ENCODE results near the gene UBE4A. TPM values are rescaled to one million over a fixed set of nuclear protein-coding genes. Genes with fewer than 3 reads are reported as not detected.

The UBE4A gene
- total and polyA plus RNA-seq, 9 of the 15 experiments (the other 6 are each of a cell fraction or from before 2014, with no cell fraction given): 13.5 to 45.2 (median 26.8) TPM

DNA sequence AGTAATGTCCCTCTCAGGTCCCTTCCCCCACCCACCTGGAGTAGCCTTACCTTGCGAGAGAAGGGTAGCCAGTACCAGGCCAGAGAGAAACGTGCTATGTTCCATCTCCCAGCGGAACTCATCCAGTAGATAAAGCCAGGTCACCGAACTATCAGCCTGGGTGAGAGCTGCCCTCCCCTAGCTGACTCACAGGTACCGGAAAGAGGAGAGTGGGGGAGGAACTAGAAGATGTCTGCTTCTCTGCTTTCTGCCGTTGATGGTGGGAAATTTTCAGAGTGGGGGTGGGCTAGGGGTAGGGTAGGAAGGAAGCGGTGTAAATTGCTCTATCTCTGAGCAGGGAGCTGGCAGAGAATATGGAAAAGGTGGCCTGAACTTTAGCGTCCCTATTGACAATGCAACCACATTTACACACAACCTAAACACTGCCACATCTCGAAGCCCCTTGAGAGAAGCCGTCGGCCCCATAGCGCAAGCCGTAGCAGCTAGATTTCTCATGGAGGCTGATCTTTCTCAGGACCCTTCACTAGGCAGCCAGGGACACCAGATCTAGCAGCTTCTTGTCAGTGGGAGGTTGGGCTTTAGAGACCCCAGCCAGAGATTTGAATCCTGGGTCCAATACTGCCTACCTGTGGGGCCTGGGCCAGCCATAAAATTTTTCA, 16.8 kb upstream of the UBE4A start, which contains the start of gene CD3D:
Gene CD3D, minus strand, starts transcription at position 203 of the 659 bp plus-strand sequence. Its CDS starts 98 bp downstream, at position 105.
- ChIA-PET CTCF (ENCODE audit: low intra/inter-chr PET ratio) (no interaction called here), POLR2A (interaction anchor here (0.6 to 2.5 kb wide), 4 partner anchors 8 to 106 kb away, joined by 3 to 7 read pairs (median 4); no protein-coding TSS in a partner anchor)
- H3K4me3 ChIP-seq: peak within 1 kb of the TSS; percentile 18; the same call in 1 of the 2 replicates
- peak within 1 kb of the TSS; percentile 51; the same call in 2 of the 3 replicates for H3K27ac ChIP-seq (ENCODE audit: extremely low read depth, low read depth, low read length)
- peak within 1 kb of the TSS; percentile 74 for H3K4me2 ChIP-seq (ENCODE audit: insufficient read depth, low read length)
- H4K20me1 ChIP-seq (replicated peaks; ENCODE audit: control insufficient read depth, insufficient read depth, low read length): no peaks in the 10 kb centered on the region
- peak; percentile 94 for FAIRE-seq
- H3K9me3 ChIP-seq (replicated peaks; ENCODE audit: control insufficient read depth, insufficient read depth, low read depth, low read length): no peaks in the 10 kb centered on the region
- H3K9me1 ChIP-seq (ENCODE audit: control insufficient read depth, insufficient read depth, low read length): no peaks in the 10 kb centered on the region
- peak within 1 kb of the TSS in 1 of 2 experiments; percentile 17; a peak in 1 of 4 replicates for H3K9ac ChIP-seq (ENCODE audit: insufficient read depth in 1 of 2, low read depth in 2 of 2, low read length in 2 of 2)
- no peaks in the 10 kb centered on the region for H3K27me3 ChIP-seq (ENCODE audit: control insufficient read depth in 2 of 2, insufficient read depth in 2 of 2, low read length in 2 of 2)
- WGBS (ENCODE audit: insufficient coverage, low coverage, missing lambda C conversion rate): 20% methylated on average over 12 of the region's 13 CpGs
- in situ Hi-C loops (cut with MboI) (no loop called here), intact Hi-C loops (cut with micrococcal nuclease) (no loop called here)
- no TSS peak for BruUV-seq (replicated peaks)
- peak within 1 kb of the TSS; percentile 91 for H2AFZ ChIP-seq (ENCODE audit: low read depth, low read length)
- H3K36me3 ChIP-seq (ENCODE audit: control insufficient read depth, insufficient read depth, low read length): no peaks in the 10 kb centered on the region
- peak; percentile 83 for ATAC-seq
- H3K79me2 ChIP-seq (ENCODE audit: control insufficient read depth, insufficient read depth, low read length): peaks cover 8% of the 10 kb centered on the region; the same call in 2 of the 3 replicates
- DNase-seq (ENCODE audit: extremely low read depth in 1 of 4, low spot score in 3 of 4): peak; percentile 64 to 84 (median 74)
- peaks cover 12 to 48% of the 10 kb centered on the region in 2 experiments for H3K4me1 ChIP-seq (replicated peaks in 1 of 2; ENCODE audit: control insufficient read depth in 2 of 2, insufficient read depth in 2 of 2, low read length in 2 of 2)
- TF ChIP-seq ZNF274 (IDR thresholded peaks at IDR 0.05; ENCODE audit: borderline replicate concordance, low read depth, low read length): no peak
- no peak for TF ChIP-seq SRSF9 (IDR thresholded peaks at IDR 0.05; ENCODE audit: borderline replicate concordance, low read depth, low read length)
- TF ChIP-seq CBX3 (IDR thresholded peaks at IDR 0.05; ENCODE audit: borderline replicate concordance in 1 of 2, low read length in 2 of 2): peak in 1 of 2 experiments; percentile 67; a peak in 1 of 3 replicates
- no peak for TF ChIP-seq POLR3A (IDR thresholded peaks at IDR 0.05; ENCODE audit: borderline replicate concordance, extremely low read depth, insufficient read depth, insufficient read length)
- peak; percentile 48 for TF ChIP-seq NEUROD1 (IDR thresholded peaks at IDR 0.05; ENCODE audit: borderline replicate concordance, low read depth, low read length, partially characterized antibody)
- TF ChIP-seq, protein P1, sequence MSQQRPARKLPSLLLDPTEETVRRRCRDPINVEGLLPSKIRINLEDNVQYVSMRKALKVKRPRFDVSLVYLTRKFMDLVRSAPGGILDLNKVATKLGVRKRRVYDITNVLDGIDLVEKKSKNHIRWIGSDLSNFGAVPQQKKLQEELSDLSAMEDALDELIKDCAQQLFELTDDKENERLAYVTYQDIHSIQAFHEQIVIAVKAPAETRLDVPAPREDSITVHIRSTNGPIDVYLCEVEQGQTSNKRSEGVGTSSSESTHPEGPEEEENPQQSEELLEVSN (IDR thresholded peaks at IDR 0.05; ENCODE audit: borderline replicate concordance in 1 of 2, extremely low read depth in 1 of 2, insufficient read depth in 1 of 2, insufficient read length in 1 of 2, low read depth in 1 of 2, low read length in 1 of 2, poor library complexity in 1 of 2, severe bottlenecking in 1 of 2): peak in 1 of 2 experiments; percentile 36
- TF ChIP-seq ZBTB7A (IDR thresholded peaks at IDR 0.05; ENCODE audit: borderline replicate concordance, control insufficient read depth, low read depth, low read length): peak; percentile 48; the same call in 1 of the 2 replicates
- TF ChIP-seq ESRRB (CRISPR knock-in tag; IDR thresholded peaks at IDR 0.05; ENCODE audit: borderline replicate concordance): no peak
- TF ChIP-seq, protein P2, sequence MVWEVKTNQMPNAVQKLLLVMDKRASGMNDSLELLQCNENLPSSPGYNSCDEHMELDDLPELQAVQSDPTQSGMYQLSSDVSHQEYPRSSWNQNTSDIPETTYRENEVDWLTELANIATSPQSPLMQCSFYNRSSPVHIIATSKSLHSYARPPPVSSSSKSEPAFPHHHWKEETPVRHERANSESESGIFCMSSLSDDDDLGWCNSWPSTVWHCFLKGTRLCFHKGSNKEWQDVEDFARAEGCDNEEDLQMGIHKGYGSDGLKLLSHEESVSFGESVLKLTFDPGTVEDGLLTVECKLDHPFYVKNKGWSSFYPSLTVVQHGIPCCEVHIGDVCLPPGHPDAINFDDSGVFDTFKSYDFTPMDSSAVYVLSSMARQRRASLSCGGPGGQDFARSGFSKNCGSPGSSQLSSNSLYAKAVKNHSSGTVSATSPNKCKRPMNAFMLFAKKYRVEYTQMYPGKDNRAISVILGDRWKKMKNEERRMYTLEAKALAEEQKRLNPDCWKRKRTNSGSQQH (CRISPR knock-in tag; IDR thresholded peaks at IDR 0.05): peak; percentile 43; the same call in 1 of the 2 replicates
- no peak for TF ChIP-seq ZNF311 (CRISPR knock-in tag; IDR thresholded peaks at IDR 0.05)
- no peak for TF ChIP-seq CEBPB (tag; IDR thresholded peaks at IDR 0.05)
- peak; percentile 89 for TF ChIP-seq DPF2 (IDR thresholded peaks at IDR 0.05)
- peak; percentile 39; the same call in 1 of the 2 replicates for TF ChIP-seq MYC (IDR thresholded peaks at IDR 0.05; ENCODE audit: low read depth, low read length)
- TF ChIP-seq MYC (CRISPR knock-in tag; IDR thresholded peaks at IDR 0.05; ENCODE audit: borderline replicate concordance, low read depth): no peak
- TF ChIP-seq ETV1 (tag; conservative IDR thresholded peaks at IDR 0.05; ENCODE audit: low read depth): peak; percentile 95
- TF ChIP-seq ETV5 (CRISPR knock-in tag; IDR thresholded peaks at IDR 0.05; ENCODE audit: low read depth): peak; percentile 96
- TF ChIP-seq, protein P3, sequence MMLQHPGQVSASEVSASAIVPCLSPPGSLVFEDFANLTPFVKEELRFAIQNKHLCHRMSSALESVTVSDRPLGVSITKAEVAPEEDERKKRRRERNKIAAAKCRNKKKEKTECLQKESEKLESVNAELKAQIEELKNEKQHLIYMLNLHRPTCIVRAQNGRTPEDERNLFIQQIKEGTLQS (IDR thresholded peaks at IDR 0.05): peak; percentile 82
- TF ChIP-seq, protein P3 (CRISPR knock-in tag; conservative IDR thresholded peaks at IDR 0.05): no peak

Measured in K562 (cell line).